ENCODE measurements around the gene NEK6.

NEK6 gene

GRCh38 chr9:124262649-124262972 is 4.9 kb downstream of the NEK6 start:
- Histone ChIP-seq H3K27me3 (ENCODE audit: control insufficient read depth in 3 of 3, insufficient read depth in 3 of 3, low read depth in 1 of 3, low read length in 3 of 3) (no peaks in the 10 kb centered on the region), H4K91ac (ENCODE audit: low read depth, low read length, poor library complexity) (no peak overlapping the region), H3K18ac (ENCODE audit: low read length) (peak overlapping the region; percentile 69), H3K9ac (ENCODE audit: low read depth, low read length, poor library complexity) (no peak overlapping the region), H2AFZ (ENCODE audit: low read length) (no peak overlapping the region), H2AK5ac (ENCODE audit: low read depth, low read length) (no peak overlapping the region), H4K8ac (ENCODE audit: low read depth, low read length) (no peak overlapping the region), H3K36me3 (replicated peaks in 1 of 2; ENCODE audit: control insufficient read depth in 2 of 2, insufficient read depth in 2 of 2, low read length in 2 of 2) (peaks cover 1 to 27% of the 10 kb centered on the region in 2 donors), H3K79me1 (ENCODE audit: low read depth, low read length) (peaks cover 29% of the 10 kb centered on the region), H2BK120ac (ENCODE audit: low read depth, low read length) (no peak overlapping the region), H3K9me3 (replicated peaks in 1 of 2; ENCODE audit: control insufficient read depth in 2 of 2, insufficient read depth in 1 of 2, low read depth in 1 of 2, low read length in 2 of 2) (no peaks in the 10 kb centered on the region), H3K4me3 (ENCODE audit: low read length in 2 of 2) (no peak overlapping the region), H2BK5ac (ENCODE audit: low read length) (no peak overlapping the region), H2BK12ac (ENCODE audit: low read length) (no peak overlapping the region), H2BK15ac (ENCODE audit: low read length) (no peak overlapping the region), H3K27ac (replicated peaks; ENCODE audit: low read length) (peak overlapping the region; percentile 90), H3K4me2 (ENCODE audit: insufficient read depth, low read length, poor library complexity, severe bottlenecking) (peak overlapping the region; percentile 38), H3K4me1 (ENCODE audit: control insufficient read depth in 2 of 2, insufficient read depth in 1 of 2, low read depth in 1 of 2, low read length in 2 of 2) (peaks cover 53 to 55% of the 10 kb centered on the region in 2 donors), H3K14ac (ENCODE audit: low read length) (no peak overlapping the region), H3K4ac (ENCODE audit: low read length) (no peak overlapping the region), H3K23ac (ENCODE audit: low read depth, low read length, poor library complexity) (no peak overlapping the region)
- peak; percentile 77 for DNase-seq (ENCODE audit: low spot score)
- WGBS, 2 donors (ENCODE audit: extremely low coverage in 2 of 2, insufficient read length in 2 of 2, insufficient replicate concordance in 1 of 2), result no CpG with 5 or more reads among the region's 5 CpGs

GRCh38 chr9:124263213-124263612 is 5.5 kb downstream of the NEK6 start:
- WGBS, 2 donors (ENCODE audit: extremely low coverage in 2 of 2, insufficient read length in 2 of 2, insufficient replicate concordance in 1 of 2), result no CpG with 5 or more reads among the region's 11 CpGs
- H3K9me3 ChIP-seq (replicated peaks in 1 of 2; ENCODE audit: control insufficient read depth in 2 of 2, insufficient read depth in 1 of 2, low read depth in 1 of 2, low read length in 2 of 2), result no peaks in the 10 kb centered on the region
- no peaks in the 10 kb centered on the region for H3K27me3 ChIP-seq (ENCODE audit: control insufficient read depth in 3 of 3, insufficient read depth in 3 of 3, low read depth in 1 of 3, low read length in 3 of 3)
- peak overlapping the region; percentile 93 for H2BK5ac ChIP-seq (ENCODE audit: low read length)
- H2BK15ac ChIP-seq (ENCODE audit: low read length), result peak overlapping the region; percentile 77
- no peak overlapping the region for H3K23ac ChIP-seq (ENCODE audit: low read depth, low read length, poor library complexity)
- H2BK12ac ChIP-seq (ENCODE audit: low read length), result peak overlapping the region; percentile 76
- H3K4ac ChIP-seq (ENCODE audit: low read length), result no peak overlapping the region
- H3K79me1 ChIP-seq (ENCODE audit: low read depth, low read length), result peaks cover 29% of the 10 kb centered on the region
- no peak overlapping the region for H2AFZ ChIP-seq (ENCODE audit: low read length)
- DNase-seq (ENCODE audit: low spot score), result no peak
- H3K4me3 ChIP-seq (ENCODE audit: low read length in 2 of 2), result no peak overlapping the region
- peaks cover 1 to 33% of the 10 kb centered on the region in 2 donors for H3K36me3 ChIP-seq (replicated peaks in 1 of 2; ENCODE audit: control insufficient read depth in 2 of 2, insufficient read depth in 2 of 2, low read length in 2 of 2)
- peak overlapping the region; percentile 38 for H3K4me2 ChIP-seq (ENCODE audit: insufficient read depth, low read length, poor library complexity, severe bottlenecking)
- no peak overlapping the region for H2BK120ac ChIP-seq (ENCODE audit: low read depth, low read length)
- H3K14ac ChIP-seq (ENCODE audit: low read length), result no peak overlapping the region
- H3K4me1 ChIP-seq (ENCODE audit: control insufficient read depth in 2 of 2, insufficient read depth in 1 of 2, low read depth in 1 of 2, low read length in 2 of 2), result peaks cover 57% of the 10 kb centered on the region in 2 donors
- H4K8ac ChIP-seq (ENCODE audit: low read depth, low read length), result no peak overlapping the region
- H3K27ac ChIP-seq (replicated peaks; ENCODE audit: low read length), result peak overlapping the region; percentile 87
- no peak overlapping the region for H4K91ac ChIP-seq (ENCODE audit: low read depth, low read length, poor library complexity)
- H3K9ac ChIP-seq (ENCODE audit: low read depth, low read length, poor library complexity), result no peak overlapping the region
- H3K18ac ChIP-seq (ENCODE audit: low read length), result peak overlapping the region; percentile 93
- peak overlapping the region; percentile 44 for H2AK5ac ChIP-seq (ENCODE audit: low read depth, low read length)

- H4K91ac ChIP-seq (ENCODE audit: low read depth, low read length, poor library complexity), result peak overlapping the region; percentile 7
- peak overlapping the region; percentile 77 for H2BK15ac ChIP-seq (ENCODE audit: low read length)
- H2BK5ac ChIP-seq (ENCODE audit: low read length), result peak overlapping the region; percentile 93
- H3K23ac ChIP-seq (ENCODE audit: low read depth, low read length, poor library complexity), result no peak overlapping the region
- H3K4me2 ChIP-seq (ENCODE audit: insufficient read depth, low read length, poor library complexity, severe bottlenecking), result no peak overlapping the region
- H3K4ac ChIP-seq (ENCODE audit: low read length), result no peak overlapping the region
- no peak overlapping the region for H2AFZ ChIP-seq (ENCODE audit: low read length)
- peak overlapping the region; percentile 44 for H2AK5ac ChIP-seq (ENCODE audit: low read depth, low read length)
- H3K36me3 ChIP-seq (replicated peaks in 1 of 2; ENCODE audit: control insufficient read depth in 2 of 2, insufficient read depth in 2 of 2, low read length in 2 of 2), result peaks cover 1 to 38% of the 10 kb centered on the region in 2 donors
- peaks cover 27% of the 10 kb centered on the region for H3K79me1 ChIP-seq (ENCODE audit: low read depth, low read length)
- no peak overlapping the region for H3K9ac ChIP-seq (ENCODE audit: low read depth, low read length, poor library complexity)
- peak overlapping the region; percentile 49 for H3K14ac ChIP-seq (ENCODE audit: low read length)
- H3K27me3 ChIP-seq (ENCODE audit: control insufficient read depth in 3 of 3, insufficient read depth in 3 of 3, low read depth in 1 of 3, low read length in 3 of 3), result no peaks in the 10 kb centered on the region
- no CpG with 5 or more reads among the region's 22 CpGs for WGBS, 2 donors (ENCODE audit: extremely low coverage in 2 of 2, insufficient read length in 2 of 2, insufficient replicate concordance in 1 of 2)
- DNase-seq (ENCODE audit: low spot score), result no peak
- peak overlapping the region; percentile 93 for H3K18ac ChIP-seq (ENCODE audit: low read length)
- no peak overlapping the region for H3K4me3 ChIP-seq (ENCODE audit: low read length in 2 of 2)
- H4K8ac ChIP-seq (ENCODE audit: low read depth, low read length), result peak overlapping the region; percentile 49
- no peaks in the 10 kb centered on the region for H3K9me3 ChIP-seq (replicated peaks in 1 of 2; ENCODE audit: control insufficient read depth in 2 of 2, insufficient read depth in 1 of 2, low read depth in 1 of 2, low read length in 2 of 2)
- peaks cover 57 to 60% of the 10 kb centered on the region in 2 donors for H3K4me1 ChIP-seq (ENCODE audit: control insufficient read depth in 2 of 2, insufficient read depth in 1 of 2, low read depth in 1 of 2, low read length in 2 of 2)
- H2BK120ac ChIP-seq (ENCODE audit: low read depth, low read length), result no peak overlapping the region
- H3K27ac ChIP-seq (replicated peaks; ENCODE audit: low read length), result peak overlapping the region; percentile 87
- H2BK12ac ChIP-seq (ENCODE audit: low read length), result no peak overlapping the region
These were observed 6.2 kb downstream of the NEK6 start for GRCh38 chr9:124263800-124264426.

- Histone ChIP-seq H2AK5ac (ENCODE audit: low read depth, low read length) (no peak overlapping the region), H4K8ac (ENCODE audit: low read depth, low read length) (no peak overlapping the region), H3K4ac (ENCODE audit: low read length) (no peak overlapping the region), H3K9ac (ENCODE audit: low read depth, low read length, poor library complexity) (no peak overlapping the region), H2BK120ac (ENCODE audit: low read depth, low read length) (no peak overlapping the region), H3K27me3 (ENCODE audit: control insufficient read depth in 3 of 3, insufficient read depth in 3 of 3, low read depth in 1 of 3, low read length in 3 of 3) (no peaks in the 10 kb centered on the region), H3K79me1 (ENCODE audit: low read depth, low read length) (peaks cover 28% of the 10 kb centered on the region), H3K14ac (ENCODE audit: low read length) (no peak overlapping the region), H3K27ac (replicated peaks; ENCODE audit: low read length) (no peak overlapping the region), H3K36me3 (replicated peaks in 1 of 2; ENCODE audit: control insufficient read depth in 2 of 2, insufficient read depth in 2 of 2, low read length in 2 of 2) (peaks cover 1 to 42% of the 10 kb centered on the region in 2 donors), H3K18ac (ENCODE audit: low read length) (no peak overlapping the region), H2BK12ac (ENCODE audit: low read length) (no peak overlapping the region), H2AFZ (ENCODE audit: low read length) (no peak overlapping the region), H3K23ac (ENCODE audit: low read depth, low read length, poor library complexity) (no peak overlapping the region), H3K9me3 (replicated peaks in 1 of 2; ENCODE audit: control insufficient read depth in 2 of 2, insufficient read depth in 1 of 2, low read depth in 1 of 2, low read length in 2 of 2) (no peaks in the 10 kb centered on the region), H4K91ac (ENCODE audit: low read depth, low read length, poor library complexity) (no peak overlapping the region), H3K4me3 (ENCODE audit: low read length in 2 of 2) (no peak overlapping the region), H3K4me1 (ENCODE audit: control insufficient read depth in 2 of 2, insufficient read depth in 1 of 2, low read depth in 1 of 2, low read length in 2 of 2) (peaks cover 54 to 56% of the 10 kb centered on the region in 2 donors), H2BK15ac (ENCODE audit: low read length) (no peak overlapping the region), H2BK5ac (ENCODE audit: low read length) (no peak overlapping the region), H3K4me2 (ENCODE audit: insufficient read depth, low read length, poor library complexity, severe bottlenecking) (no peak overlapping the region)
- DNase-seq (ENCODE audit: low spot score), result no peak
- no CpG with 5 or more reads among the region's 8 CpGs for WGBS, 2 donors (ENCODE audit: extremely low coverage in 2 of 2, insufficient read length in 2 of 2, insufficient replicate concordance in 1 of 2)
These were observed 7.1 kb downstream of the NEK6 start for GRCh38 chr9:124264823-124265233.

Data from neuronal stem cell (in vitro differentiated cells).